ENCODE data around the gene FNBP1. TPM values are rescaled to one million over a fixed set of nuclear protein-coding genes. Genes with fewer than 3 reads are reported as not detected.

FNBP1 gene
- total RNA-seq, 1 donor from 2014 or later = 22.6 TPM

DNA sequence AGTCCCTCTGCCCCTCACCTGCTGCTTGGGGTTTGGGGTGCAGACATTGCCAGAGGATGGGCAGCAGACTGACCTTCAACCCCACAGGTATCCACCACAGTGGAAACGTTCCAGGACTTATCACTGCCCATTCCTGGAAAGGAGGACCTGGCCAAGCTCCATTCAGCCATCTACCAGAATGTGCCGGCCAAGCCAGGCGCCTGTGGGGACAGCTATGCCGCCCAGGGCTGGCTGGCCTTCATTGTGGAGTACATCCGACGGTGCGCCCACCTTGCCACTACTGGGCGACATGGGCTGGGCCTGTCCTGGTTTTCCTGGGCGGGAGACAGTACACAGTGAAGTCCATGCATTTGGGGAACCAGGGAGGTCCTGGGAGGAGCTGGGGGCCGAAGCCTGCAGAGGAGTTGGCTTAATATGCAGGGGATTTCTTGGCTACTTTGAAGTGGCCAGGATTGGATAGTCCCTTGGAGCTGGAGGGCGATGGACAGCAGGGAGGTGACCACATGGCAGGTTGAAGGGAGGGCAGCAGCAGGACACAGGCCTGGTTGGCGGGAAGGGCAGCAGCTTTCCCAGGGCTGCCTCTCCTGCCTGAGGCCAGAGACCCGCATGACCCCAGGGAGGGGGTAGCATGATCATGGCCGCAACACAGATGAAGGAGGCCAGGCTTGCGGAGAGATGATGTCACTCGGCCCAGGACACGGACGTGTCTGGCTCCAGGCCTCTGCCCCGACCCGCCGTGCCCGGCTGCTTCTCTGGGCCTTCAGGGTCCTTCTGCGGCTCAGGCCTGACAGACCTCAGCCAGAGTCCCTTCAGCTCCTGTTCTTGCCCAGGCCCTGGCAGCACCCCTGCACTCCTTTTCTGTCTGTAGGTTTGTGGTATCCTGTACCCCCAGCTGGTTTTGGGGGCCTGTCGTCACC is 173.1 kb downstream of the FNBP1 start:
- DNase-seq (ENCODE audit: low spot score) = no peak
- intact Hi-C loops (cut with DNase I) = no loop called here

DNA sequence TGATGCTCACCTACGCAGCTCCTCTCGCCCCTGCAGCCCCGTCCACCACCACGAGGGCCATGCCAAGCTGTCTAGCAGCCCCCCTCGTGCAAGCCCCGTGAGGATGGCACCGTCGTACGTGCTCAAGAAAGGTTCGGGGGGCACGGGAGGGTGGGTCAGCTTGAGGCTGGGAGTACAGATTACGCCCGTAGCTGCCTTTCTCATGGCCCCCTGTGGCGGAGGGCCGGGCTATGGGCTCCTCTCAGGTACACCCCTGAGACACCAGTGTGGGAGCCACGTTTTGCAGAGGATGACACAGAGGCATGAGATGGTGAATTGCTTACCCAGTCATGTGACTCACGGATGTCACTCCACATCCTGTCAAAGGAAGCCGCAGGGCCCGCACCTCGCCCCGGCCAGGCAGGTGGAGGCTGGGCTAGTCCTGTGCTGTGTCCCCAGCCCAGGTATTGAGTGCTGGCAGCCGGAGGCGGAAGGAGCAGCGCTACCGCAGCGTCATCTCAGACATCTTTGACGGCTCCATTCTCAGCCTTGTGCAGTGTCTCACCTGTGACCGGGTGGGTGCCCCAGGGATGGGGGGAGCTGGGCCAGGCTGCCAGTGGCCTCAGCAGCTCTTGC is 174.0 kb downstream of the FNBP1 start:
- intact Hi-C loops (cut with DNase I) = no loop called here
- DNase-seq (ENCODE audit: low spot score) = no peak

DNA sequence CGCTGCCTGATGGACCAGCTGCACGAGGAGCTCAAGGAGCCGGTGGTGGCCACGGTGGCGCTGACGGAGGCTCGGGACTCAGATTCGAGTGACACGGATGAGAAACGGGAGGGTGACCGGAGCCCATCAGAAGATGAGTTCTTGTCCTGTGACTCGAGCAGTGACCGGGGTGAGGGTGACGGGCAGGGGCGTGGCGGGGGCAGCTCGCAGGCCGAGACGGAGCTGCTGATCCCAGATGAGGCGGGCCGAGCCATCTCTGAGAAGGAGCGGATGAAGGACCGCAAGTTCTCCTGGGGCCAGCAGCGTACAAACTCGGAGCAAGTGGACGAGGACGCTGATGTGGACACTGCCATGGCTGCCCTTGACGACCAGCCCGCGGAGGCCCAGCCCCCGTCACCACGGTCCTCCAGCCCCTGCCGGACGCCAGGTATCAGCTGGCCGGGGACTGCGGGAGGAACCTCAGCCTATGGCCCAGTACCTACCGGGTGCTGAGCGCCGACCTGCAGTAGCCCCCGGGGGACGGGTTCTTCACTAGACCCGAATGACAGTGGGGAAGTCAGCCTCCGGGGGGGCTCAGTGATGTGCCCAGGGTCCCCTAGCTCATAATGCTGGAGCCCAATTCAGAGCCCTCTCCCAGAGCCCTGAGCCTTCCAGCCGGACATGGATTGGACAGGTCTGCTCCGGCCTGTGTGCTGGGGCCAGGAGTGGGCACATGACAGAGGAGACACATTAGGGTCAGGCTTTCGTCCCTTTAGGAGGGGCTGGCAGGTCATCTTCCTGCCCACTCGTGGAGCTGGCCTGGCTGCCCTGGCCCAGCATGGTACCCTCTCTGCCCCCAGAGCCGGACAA is 174.7 kb downstream of the FNBP1 start:
- no peak for DNase-seq (ENCODE audit: low spot score)
- intact Hi-C loops (cut with DNase I) = no loop called here

- DNase-seq (ENCODE audit: low spot score) = no peak
Observed at GRCh38 chr9:129867136-129868022, 175.6 kb downstream of the FNBP1 start.

DNA sequence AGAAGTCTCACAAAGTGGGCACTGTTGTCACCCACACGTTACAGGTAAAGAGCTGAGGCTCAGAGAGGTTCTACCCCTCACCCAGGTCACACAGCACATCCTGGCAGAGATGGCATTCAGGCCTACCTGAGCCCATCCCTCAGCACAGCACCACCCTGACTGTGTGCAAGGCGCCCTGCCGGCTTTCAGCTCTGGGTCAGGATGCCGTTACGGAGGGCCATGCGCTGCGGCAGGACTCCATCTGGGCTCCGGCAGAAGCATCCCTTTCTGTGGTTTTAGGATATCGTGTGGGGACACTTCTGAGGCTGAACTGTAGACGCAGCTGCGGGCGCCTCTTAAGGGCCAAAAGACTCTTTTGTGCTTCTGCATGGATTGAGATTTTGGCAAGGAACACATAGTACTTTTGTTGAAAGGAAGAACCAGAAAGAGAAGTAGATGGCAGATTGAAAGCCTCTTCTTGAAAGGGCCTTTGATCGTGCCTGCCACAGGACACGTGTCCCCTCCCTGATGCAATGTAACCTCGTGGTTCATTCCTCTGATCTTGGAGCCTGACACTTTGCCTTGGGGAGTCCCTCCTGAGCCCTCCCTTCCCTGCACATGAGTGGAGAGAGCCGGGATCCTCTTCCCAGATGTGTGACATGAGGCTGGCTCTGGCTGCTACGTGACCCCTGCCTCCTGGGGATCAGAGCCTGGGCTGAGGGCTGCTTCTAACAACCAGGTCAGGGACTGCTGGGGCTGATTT is 176.4 kb downstream of the FNBP1 start:
- no peak for DNase-seq (ENCODE audit: low spot score)
- intact Hi-C loops (cut with DNase I) = no loop called here

More at GRCh38 chr9:129867136-129868022, 175.6 kb downstream of the FNBP1 start:
- intact Hi-C loops (cut with DNase I) = no loop called here

DNA sequence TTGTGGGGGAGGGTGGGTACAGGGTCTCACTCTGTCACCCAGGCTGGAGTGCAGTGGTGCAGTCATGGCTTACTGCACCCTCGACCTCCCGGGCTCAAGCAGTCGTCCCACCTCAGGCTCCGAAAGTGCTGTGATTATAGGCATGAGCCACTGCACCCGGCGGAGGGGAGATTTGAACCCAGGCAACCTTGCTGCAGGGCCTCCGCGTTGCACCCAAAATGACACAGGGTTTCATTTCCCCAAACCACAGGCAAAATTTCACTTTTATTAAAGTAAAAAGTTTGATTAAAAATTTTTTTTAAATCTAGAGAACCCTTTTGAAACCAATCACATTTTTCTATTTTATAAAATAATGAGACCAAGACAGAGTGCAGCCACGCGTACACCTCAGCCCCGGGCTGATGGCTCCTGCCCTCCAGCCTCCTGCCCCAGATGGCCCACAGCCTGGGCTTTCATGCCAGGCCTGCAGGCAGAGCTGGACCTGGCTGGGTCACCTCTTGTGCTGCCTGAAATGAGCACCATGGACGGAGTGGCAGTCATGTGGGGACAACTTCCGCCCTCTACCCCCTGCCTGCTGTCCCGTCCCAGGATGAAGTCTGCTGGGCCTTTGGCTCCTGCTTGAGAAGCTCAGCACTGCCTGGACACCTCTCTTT is 177.2 kb downstream of the FNBP1 start:
- no peak for DNase-seq (ENCODE audit: low spot score)
- intact Hi-C loops (cut with DNase I) = no loop called here

DNA sequence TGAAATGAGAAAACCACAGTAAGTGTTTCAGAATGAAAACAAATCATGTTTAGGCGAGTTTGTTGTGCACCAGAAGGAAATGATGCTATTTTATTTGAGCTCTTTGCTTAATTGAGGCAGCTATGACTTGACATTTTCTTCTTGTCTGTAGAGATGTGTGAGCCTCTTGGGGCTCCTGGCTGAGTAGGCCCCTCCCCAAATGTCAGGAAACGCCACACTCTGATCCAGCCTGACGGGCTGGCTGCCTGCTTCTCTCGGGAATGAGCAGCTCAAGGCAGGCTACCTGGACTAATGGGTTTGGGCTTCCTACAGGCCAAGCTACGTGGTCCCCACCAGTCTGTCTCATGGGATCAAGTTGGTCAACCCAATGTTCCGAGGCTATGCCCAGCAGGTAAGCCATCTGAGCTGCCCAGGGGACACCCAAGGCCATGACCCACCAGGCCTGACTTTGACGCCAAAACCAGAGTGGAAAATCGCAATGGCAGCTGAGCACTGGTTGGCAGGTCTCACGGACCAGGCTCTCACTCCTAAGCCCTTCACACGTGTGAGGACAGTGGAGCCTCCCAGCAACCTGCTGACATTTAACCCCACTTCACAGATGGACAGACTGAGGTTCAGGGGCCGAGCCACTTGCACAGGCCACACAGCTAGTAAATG is 177.9 kb downstream of the FNBP1 start:
- intact Hi-C loops (cut with DNase I) = no loop called here
- DNase-seq (ENCODE audit: low spot score) = no peak

DNA sequence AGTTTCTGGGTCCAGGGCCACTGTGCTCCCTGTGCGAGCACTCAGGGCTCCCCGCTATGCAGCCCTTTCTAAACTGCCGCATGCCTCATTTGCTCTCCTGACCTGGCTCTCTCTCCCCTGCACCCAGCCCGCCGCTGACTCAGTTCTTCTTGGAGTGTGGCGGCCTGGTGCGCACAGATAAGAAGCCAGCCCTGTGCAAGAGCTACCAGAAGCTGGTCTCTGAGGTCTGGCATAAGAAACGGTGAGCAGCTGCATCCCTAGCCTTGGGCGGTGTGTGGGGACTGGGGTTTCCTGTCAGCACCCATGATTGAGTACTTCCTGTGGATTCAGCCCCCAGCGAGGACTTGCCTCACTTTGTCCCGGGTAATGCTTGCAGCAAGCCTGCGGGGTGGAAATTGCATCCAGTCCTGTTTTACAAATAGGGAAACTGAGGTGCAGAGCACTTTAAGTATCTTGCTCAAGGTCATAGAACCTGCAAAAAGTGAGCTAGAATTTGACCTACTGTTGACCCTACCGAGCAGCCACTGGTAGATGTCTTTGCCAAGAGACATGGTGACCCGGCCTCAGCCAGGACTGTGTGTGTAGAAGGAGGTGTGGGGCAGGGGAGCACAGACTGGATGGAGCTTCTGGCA is 179.8 kb downstream of the FNBP1 start:
- no peak for DNase-seq (ENCODE audit: low spot score)
- intact Hi-C loops (cut with DNase I) = no loop called here

- DNase-seq (ENCODE audit: low spot score) = no peak
Observed at GRCh38 chr9:129861447-129861827, 181.6 kb downstream of the FNBP1 start.

GRCh38 chr9:129860653-129861446 is 182.1 kb downstream of the FNBP1 start:
- no peak for DNase-seq (ENCODE audit: low spot score)
- intact Hi-C loops (cut with DNase I) = no loop called here

More at GRCh38 chr9:129861447-129861827, 181.6 kb downstream of the FNBP1 start:
- intact Hi-C loops (cut with DNase I) = no loop called here

- no peak for DNase-seq (ENCODE audit: low spot score)
- intact Hi-C loops (cut with DNase I) = no loop called here
Observed at GRCh38 chr9:129858167-129858962, 184.6 kb downstream of the FNBP1 start.

DNA sequence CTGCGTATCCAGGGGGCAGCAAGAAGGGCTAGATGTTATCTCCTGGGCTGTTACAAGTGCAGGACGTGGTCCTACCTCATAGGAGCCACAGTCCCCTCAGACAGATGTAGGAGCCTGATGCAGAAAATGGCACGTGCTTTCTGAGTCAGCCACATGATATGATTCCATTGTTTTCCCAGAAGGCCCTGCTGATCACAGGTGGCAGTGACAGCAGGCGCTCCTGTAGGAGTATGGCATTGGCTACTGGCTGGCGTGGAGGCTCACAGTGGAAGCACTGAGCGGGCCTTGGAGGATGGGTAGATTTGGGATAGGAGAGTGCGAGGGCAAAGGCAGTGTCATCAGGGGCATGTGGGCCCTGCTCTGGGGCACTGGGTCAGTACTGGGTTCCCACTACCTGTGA is 185.8 kb downstream of the FNBP1 start:
- no peak for DNase-seq (ENCODE audit: low spot score)

DNA sequence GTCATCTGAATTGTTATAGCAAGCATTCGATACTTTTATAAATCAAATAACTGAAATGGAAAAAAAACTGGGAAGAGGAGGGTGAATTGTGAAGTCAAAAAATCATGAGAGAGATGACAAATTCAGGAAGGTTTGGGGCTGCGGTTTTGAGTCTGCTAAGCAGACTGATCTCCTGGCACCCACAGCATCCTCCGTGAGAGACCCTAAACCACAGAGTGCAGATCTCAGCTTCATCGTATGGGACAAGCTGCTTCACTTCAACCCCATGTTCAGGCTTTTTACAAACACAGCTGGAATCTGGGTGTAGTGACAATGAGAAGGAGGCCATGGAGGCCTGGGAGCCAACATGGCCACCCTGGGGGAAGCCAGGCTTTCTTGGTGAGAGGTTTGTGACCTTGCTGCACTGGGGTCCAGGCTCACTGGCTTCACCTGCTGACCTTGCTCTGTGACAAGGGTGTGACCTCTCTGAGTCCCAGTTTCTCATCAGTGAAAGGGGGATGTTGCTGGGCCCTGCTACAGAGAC is 188.3 kb downstream of the FNBP1 start:
- DNase-seq (ENCODE audit: low spot score) = no peak
- intact Hi-C loops (cut with DNase I) = no loop called here

More for the DNA sequence above, 185.8 kb downstream of the FNBP1 start:
- intact Hi-C loops (cut with DNase I) = no loop called here

DNA sequence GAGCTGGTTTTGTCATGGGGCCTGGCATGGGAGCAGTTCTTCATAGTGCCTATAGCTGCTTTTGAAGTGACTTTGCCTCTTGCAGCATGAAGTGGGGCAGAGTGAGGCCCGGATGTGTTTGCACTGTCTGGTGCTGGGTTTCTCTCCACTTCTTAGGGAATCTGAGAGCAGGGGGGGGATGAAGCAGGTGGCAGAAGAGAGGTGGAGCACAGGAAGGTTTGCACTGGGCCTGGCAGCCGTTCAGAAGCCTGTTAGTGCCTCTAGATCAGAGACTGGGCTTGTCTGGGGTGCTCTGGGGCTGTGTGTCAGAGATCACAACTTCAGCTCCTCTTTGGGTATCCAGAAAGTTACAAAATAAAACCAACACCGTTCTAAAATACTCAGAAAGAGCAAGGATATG is 189.4 kb downstream of the FNBP1 start:
- DNase-seq (ENCODE audit: low spot score) = no peak
- intact Hi-C loops (cut with DNase I) = no loop called here

DNA sequence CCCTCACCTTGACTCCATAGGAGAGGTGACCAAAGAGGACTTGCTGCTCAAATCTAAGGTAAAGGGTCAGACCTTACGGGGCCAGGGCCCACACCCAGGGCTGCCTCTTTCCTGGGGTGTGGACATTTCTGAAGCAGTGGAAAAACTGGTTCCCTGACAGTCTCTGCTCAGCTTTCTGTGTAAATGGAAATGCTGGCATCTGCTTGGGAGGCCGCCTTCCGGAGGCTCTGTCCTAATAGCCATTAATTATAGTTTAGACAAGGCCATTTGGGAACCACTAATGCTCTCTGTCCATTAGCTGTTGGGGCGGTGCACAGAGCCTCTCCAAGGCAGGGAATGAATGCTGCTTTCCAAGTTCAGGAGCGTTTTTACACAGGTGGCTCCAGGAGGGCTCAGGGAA is 190.4 kb downstream of the FNBP1 start:
- intact Hi-C loops (cut with DNase I) = no loop called here
- no peak for DNase-seq (ENCODE audit: low spot score)
